Measurements from ENCODE around the gene KSR2.

DNA sequence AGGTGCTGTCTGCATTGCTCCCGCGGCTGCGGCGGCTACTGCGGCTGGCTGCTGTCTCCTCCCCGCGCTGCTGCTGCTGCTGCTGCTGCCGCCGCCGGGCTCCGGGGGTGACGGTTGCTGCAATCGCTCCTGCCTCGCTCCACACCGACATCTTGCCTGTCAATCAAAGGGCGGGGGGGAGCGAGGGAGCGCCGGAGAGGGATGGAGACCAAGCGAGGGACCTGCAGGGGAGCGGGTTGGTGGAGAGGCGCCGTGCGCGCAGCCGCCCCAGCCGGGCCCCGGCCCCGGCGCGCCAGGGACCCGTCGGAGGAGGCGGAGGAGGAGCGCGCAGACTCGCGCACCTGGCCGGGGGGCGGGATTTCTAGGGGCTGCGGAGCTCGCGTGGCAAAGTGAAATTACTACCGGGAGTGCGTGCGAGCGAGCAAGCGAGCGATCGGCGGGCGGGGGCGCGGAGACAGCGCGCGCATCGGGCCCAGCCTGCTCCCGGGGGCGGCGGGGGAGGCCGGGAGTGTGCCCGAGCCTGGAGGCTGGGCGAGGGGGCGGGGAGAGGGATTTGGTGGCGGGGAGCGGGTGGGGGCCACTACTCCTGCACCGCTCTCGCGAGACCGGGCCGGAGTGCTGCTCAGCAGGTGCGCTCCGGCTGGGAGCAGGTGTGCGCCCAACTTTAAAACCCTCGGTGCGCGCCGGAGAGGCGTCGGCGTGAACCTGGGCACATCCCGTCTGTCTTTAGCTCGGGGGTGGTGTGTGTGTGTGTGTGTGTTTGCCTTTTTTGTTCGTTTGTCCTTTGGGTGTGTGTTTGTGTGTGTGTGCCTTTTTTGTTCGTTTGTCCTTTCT, at the start of gene KSR2:
- TF ChIP-seq, protein P1, sequence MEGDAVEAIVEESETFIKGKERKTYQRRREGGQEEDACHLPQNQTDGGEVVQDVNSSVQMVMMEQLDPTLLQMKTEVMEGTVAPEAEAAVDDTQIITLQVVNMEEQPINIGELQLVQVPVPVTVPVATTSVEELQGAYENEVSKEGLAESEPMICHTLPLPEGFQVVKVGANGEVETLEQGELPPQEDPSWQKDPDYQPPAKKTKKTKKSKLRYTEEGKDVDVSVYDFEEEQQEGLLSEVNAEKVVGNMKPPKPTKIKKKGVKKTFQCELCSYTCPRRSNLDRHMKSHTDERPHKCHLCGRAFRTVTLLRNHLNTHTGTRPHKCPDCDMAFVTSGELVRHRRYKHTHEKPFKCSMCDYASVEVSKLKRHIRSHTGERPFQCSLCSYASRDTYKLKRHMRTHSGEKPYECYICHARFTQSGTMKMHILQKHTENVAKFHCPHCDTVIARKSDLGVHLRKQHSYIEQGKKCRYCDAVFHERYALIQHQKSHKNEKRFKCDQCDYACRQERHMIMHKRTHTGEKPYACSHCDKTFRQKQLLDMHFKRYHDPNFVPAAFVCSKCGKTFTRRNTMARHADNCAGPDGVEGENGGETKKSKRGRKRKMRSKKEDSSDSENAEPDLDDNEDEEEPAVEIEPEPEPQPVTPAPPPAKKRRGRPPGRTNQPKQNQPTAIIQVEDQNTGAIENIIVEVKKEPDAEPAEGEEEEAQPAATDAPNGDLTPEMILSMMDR (conservative IDR thresholded peaks at IDR 0.05; ENCODE audit: low read depth, low read length), result no peak
- TF ChIP-seq CHD1 (IDR thresholded peaks at IDR 0.05; ENCODE audit: low read depth, low read length) (no peak), POLR2A (IDR thresholded peaks at IDR 0.05; ENCODE audit: low read depth, low read length) (no peak), ELK1 (IDR thresholded peaks at IDR 0.05; ENCODE audit: borderline replicate concordance, low read depth, low read length) (no peak)

All from IMR-90 (cell line).